GM12873 (cell line): Measurements from ENCODE around the gene ITGB3.

Experiments
- TF ChIP-seq, protein P1 (sequence below): IDR thresholded peaks from 2 replicates; pipeline ENCODE4 v1.5.1; 2012; ENCODE audit warnings: low read depth, mild to moderate bottlenecking, moderate library complexity, low read length, control low read depth; ENCODE audit not compliant: insufficient read depth; ENCODE audit errors: missing control alignments

ITGB3 gene

GRCh38 chr17:47299239-47299910, 45.7 kb downstream of the ITGB3 start:
- TF ChIP-seq, protein P1, sequence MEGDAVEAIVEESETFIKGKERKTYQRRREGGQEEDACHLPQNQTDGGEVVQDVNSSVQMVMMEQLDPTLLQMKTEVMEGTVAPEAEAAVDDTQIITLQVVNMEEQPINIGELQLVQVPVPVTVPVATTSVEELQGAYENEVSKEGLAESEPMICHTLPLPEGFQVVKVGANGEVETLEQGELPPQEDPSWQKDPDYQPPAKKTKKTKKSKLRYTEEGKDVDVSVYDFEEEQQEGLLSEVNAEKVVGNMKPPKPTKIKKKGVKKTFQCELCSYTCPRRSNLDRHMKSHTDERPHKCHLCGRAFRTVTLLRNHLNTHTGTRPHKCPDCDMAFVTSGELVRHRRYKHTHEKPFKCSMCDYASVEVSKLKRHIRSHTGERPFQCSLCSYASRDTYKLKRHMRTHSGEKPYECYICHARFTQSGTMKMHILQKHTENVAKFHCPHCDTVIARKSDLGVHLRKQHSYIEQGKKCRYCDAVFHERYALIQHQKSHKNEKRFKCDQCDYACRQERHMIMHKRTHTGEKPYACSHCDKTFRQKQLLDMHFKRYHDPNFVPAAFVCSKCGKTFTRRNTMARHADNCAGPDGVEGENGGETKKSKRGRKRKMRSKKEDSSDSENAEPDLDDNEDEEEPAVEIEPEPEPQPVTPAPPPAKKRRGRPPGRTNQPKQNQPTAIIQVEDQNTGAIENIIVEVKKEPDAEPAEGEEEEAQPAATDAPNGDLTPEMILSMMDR: no peak

GRCh38 chr17:47300718-47301117, 47.1 kb downstream of the ITGB3 start:
- TF ChIP-seq, protein P1: no peak

GRCh38 chr17:47301161-47301560, 47.5 kb downstream of the ITGB3 start:
- TF ChIP-seq, protein P1: no peak

- TF ChIP-seq, protein P1: no peak
Observed at GRCh38 chr17:47301831-47302230, 48.2 kb downstream of the ITGB3 start.

- TF ChIP-seq, protein P1: no peak
Observed at GRCh38 chr17:47304186-47304585, 50.6 kb downstream of the ITGB3 start.

GRCh38 chr17:47305302-47305923, 51.8 kb downstream of the ITGB3 start:
- TF ChIP-seq, protein P1: no peak

DNA sequence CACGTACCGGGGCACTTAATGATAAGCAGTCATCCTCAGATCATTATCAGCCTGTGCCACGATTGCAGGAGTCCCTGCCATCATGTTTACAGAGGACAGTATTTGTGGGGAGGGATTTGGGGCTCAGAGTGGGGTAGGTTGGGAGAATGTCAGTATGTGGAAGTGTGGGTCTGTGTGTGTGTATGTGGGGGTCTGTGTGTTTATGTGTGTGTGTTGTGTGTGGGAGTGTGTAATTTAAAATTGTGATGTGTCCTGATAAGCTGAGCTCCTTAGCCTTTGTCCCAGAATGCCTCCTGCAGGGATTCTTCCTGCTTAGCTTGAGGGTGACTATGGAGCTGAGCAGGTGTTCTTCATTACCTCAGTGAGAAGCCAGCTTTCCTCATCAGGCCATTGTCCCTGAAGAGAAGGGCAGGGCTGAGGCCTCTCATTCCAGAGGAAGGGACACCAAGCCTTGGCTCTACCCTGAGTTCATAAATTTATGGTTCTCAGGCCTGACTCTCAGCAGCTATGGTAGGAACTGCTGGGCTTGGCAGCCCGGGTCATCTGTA, 56.6 kb downstream of the ITGB3 start:
- TF ChIP-seq, protein P1: no peak
